Progenitor cell of endocrine pancreas (in vitro differentiated cells): Measurements from ENCODE around the gene AGT. TPM values are rescaled to one million over a fixed set of nuclear protein-coding genes. Genes with fewer than 3 reads are reported as not detected.

ENCODE experiments used
- DNase-seq: peaks from one replicate; pipeline ENCODE4 v3.0.0; 2021; ENCODE audit warnings: low spot score; ENCODE audit not compliant: unreplicated experiment
- H3K27ac Mint-ChIP-seq: 2 replicates; pipeline ENCODE4 v1.8.0; 2021; ENCODE audit warnings: mild to moderate bottlenecking, moderate library complexity, mixed read lengths
- H3K27me3 Mint-ChIP-seq: 2 replicates; pipeline ENCODE4 v1.8.0; 2021; ENCODE audit warnings: mixed read lengths
- H3K36me3 Mint-ChIP-seq: 2 replicates; pipeline ENCODE4 v1.8.0; 2022; ENCODE audit warnings: mixed read lengths; ENCODE audit not compliant: insufficient read depth
- H3K4me1 Mint-ChIP-seq: 2 replicates; pipeline ENCODE4 v1.8.0; 2021; ENCODE audit warnings: low read depth, mixed read lengths
- H3K4me3 Mint-ChIP-seq: 2 replicates; pipeline ENCODE4 v1.8.0; 2021; ENCODE audit warnings: low read depth, mild to moderate bottlenecking, moderate library complexity, mixed read lengths
- H3K9me3 Mint-ChIP-seq: 2 replicates; pipeline ENCODE4 v1.8.0; 2021; ENCODE audit warnings: low read depth, mixed read lengths
- total RNA-seq: library from RNA; stranded (reverse); gene quantifications from 2 replicates; pipeline ENCODE4 v1.2.1, GENCODE V29; 2021
- TF ChIP-seq, protein P1 (sequence below): fragments of 200-600 bp; sonication (generic); IDR thresholded peaks from one replicate; pipeline ENCODE4 v1.5.0; 2021; ENCODE audit warnings: antibody characterized with exemption, mild to moderate bottlenecking; ENCODE audit not compliant: unreplicated experiment

AGT gene
- total RNA-seq, 1 donor from 2014 or later, result 12.5 TPM

DNA sequence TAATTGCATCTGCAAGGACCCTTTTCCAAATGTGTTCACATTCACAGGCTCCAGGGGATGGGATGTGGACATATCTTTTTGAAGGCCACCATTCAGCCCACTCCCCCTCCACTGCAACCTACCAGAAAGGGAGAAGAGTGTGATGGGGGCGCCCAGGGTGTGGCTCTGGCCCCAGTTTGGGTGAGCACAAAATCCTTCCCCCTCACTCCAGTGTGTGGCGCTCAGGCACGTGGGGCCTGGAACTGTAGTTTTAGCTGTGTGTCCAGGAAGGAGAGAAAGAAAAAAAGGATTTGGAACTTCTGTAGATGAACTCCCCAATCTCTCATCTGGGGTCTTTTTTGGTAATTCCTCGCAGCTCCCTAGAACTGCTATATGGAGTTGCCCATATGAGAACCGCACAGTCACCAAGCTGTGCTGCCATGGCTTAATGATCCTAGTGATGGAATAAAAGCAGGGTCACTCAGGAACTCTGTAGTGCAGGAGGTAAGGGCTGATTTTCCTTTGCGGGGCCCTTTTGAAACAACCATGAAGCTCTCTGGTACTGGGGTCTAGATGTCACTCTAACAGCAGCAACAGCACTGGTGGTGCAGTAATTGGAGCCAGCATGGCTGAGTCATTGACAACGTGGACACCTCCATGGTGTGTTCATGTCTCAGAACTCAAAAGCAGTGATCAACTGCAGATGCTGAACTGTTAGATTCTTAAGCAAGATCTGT, 17.0 kb downstream of the AGT start:
- Mint-ChIP-seq H3K27me3 (no peaks in the 10 kb centered on the region), H3K27ac (no peak overlapping the region), H3K9me3 (no peaks in the 10 kb centered on the region), H3K36me3 (peaks cover 9% of the 10 kb centered on the region), H3K4me3 (no peak overlapping the region), H3K4me1 (no peaks in the 10 kb centered on the region)
- DNase-seq, result no peak
- TF ChIP-seq, protein P1, sequence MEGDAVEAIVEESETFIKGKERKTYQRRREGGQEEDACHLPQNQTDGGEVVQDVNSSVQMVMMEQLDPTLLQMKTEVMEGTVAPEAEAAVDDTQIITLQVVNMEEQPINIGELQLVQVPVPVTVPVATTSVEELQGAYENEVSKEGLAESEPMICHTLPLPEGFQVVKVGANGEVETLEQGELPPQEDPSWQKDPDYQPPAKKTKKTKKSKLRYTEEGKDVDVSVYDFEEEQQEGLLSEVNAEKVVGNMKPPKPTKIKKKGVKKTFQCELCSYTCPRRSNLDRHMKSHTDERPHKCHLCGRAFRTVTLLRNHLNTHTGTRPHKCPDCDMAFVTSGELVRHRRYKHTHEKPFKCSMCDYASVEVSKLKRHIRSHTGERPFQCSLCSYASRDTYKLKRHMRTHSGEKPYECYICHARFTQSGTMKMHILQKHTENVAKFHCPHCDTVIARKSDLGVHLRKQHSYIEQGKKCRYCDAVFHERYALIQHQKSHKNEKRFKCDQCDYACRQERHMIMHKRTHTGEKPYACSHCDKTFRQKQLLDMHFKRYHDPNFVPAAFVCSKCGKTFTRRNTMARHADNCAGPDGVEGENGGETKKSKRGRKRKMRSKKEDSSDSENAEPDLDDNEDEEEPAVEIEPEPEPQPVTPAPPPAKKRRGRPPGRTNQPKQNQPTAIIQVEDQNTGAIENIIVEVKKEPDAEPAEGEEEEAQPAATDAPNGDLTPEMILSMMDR, result no peak

DNA sequence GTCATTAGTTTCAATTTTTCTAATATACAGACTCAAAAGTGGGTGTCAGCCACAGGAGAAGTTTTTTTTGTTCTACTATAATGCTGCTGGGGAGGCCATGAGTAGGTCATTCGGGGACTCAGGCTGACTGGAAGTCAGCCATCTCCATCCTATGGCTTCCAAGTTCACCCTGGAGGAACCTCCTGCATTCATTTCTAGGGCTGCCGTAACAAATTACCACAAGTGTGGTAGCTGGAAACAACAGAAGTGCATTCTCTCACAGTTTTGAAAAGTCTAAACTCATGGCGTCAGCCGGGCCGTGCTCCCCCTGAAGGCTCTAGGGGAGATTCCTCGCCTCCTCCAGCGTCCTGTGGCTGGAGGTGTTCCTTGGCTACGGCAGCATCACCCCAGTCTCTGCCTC, 17.7 kb downstream of the AGT start:
- TF ChIP-seq, protein P1, result no peak
- DNase-seq, result no peak
- Mint-ChIP-seq H3K4me3 (no peak overlapping the region), H3K36me3 (peaks cover 10% of the 10 kb centered on the region), H3K9me3 (no peaks in the 10 kb centered on the region), H3K27me3 (no peaks in the 10 kb centered on the region), H3K4me1 (no peaks in the 10 kb centered on the region), H3K27ac (no peak overlapping the region)

DNA sequence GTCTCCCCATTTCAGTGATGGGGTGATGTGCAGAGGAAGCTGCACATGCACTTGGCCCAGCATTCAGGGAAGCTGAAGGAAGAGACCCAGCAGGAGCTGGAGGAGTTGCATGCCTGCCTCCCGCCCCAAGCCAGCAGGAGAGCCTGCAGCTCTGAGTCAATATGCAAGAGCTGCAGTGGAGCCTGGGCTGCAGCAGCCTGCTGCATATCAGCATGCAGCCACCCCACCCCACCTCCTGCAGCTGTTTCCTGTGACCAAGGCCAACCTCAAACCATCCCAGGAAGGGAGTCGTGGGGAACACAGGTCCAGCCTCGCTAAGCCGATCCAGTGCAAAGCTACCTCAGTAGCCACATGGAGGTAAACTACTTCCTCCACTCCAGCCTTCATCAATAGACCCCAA, 18.9 kb downstream of the AGT start:
- peaks cover 14% of the 10 kb centered on the region for H3K36me3 Mint-ChIP-seq
- DNase-seq, result no peak
- no peak overlapping the region for H3K27ac Mint-ChIP-seq
- TF ChIP-seq, protein P1, result no peak
- no peaks in the 10 kb centered on the region for H3K4me1 Mint-ChIP-seq
- no peaks in the 10 kb centered on the region for H3K27me3 Mint-ChIP-seq
- no peak overlapping the region for H3K4me3 Mint-ChIP-seq
- H3K9me3 Mint-ChIP-seq, result no peaks in the 10 kb centered on the region

DNA sequence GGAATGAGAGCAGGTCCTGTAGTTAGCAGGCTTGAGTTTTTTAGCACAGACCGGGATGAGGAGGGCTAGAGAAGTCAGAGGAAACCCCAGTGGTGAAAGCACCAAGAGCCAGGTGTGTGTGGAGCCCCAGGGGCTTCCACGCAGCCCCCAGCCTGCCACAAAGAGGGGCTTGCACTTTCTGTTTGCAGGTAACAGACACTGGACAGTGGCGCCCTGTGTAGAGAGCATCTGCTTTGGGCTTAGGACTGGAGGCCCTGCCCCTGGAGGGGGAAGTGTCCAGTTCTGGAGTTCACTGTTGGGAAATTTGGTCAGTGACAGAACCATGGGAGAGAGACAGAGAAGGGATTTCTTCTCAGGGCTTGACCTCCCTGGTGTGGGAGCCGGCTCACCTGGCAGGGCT, 19.5 kb downstream of the AGT start:
- no peak for DNase-seq
- H3K27me3 Mint-ChIP-seq, result no peaks in the 10 kb centered on the region
- peaks cover 17% of the 10 kb centered on the region for H3K36me3 Mint-ChIP-seq
- no peaks in the 10 kb centered on the region for H3K9me3 Mint-ChIP-seq
- no peak overlapping the region for H3K27ac Mint-ChIP-seq
- H3K4me3 Mint-ChIP-seq, result no peak overlapping the region
- H3K4me1 Mint-ChIP-seq, result no peaks in the 10 kb centered on the region
- TF ChIP-seq, protein P1, result no peak

DNA sequence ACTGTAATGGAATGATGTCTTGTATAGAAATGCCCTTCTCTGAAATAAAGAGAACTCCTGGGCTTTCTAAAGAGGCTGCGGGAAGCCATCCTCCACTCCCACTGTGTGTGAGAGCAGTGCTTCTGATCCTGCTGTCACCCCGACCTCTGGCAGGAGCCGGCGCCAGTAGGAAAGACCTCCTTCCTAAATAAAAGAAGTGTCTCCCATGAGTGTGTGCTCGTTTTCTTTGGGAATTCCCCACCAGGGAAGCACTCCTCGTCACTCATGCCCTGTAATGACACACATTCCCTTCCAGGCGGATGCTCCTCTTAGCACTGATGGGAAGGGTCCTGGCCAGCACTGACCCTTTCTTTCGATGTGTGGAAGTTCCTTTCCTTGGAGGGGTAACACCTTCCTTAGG, 20.1 kb downstream of the AGT start:
- H3K4me1 Mint-ChIP-seq, result no peaks in the 10 kb centered on the region
- peak overlapping the region; percentile 39 for H3K27ac Mint-ChIP-seq
- no peaks in the 10 kb centered on the region for H3K27me3 Mint-ChIP-seq
- no peaks in the 10 kb centered on the region for H3K9me3 Mint-ChIP-seq
- TF ChIP-seq, protein P1, result no peak
- DNase-seq, result no peak
- H3K36me3 Mint-ChIP-seq, result peaks cover 17% of the 10 kb centered on the region
- no peak overlapping the region for H3K4me3 Mint-ChIP-seq
